HCT116 (cell line): ENCODE measurements around the gene MAP3K12. TPM values are rescaled to one million over a fixed set of nuclear protein-coding genes. Genes with fewer than 3 reads are reported as not detected.

Experiments
- ATAC-seq: fragments of 200-7000 bp; cut with Tn5 transposase; 2 replicates; pipeline ENCODE4 v1.9.1; 2020; ENCODE audit warnings: mild to moderate bottlenecking, moderate library complexity
- BruUV-seq: library from RNA; stranded (reverse); fragments of 400-500 nt; replicated peaks from 2 replicates; lab custom pipeline; 2021; lab: Mats Ljungman, UMichigan
- CTCF ChIA-PET: fragments of 300-600 bp; sonication (Branson Sonifier 250); formaldehyde crosslinking; loops from one replicate; lab custom pipeline; 2021; ENCODE audit warnings: antibody characterized with exemption; lab: Charles Lee
- POLR2A ChIA-PET: fragments of 300-600, 350-600 bp; sonication (Branson Sonifier 250); formaldehyde crosslinking; loops from one replicate; lab custom pipeline; 2021; ENCODE audit warnings: antibody characterized with exemption; lab: Charles Lee
- RAD21 ChIA-PET, 2 experiments: fragments of 300-600 bp; sonication (Branson Sonifier 250); formaldehyde crosslinking; loops; one replicate each; lab custom pipeline; 2023; ENCODE audit warnings: low total read pairs in 2 of 2; ENCODE audit not compliant: uncharacterized antibody in 2 of 2, unreplicated experiment in 2 of 2, low non-redundant PET in 1 of 2; lab: Charles Lee
- DNase-seq: peaks from one replicate; pipeline ENCODE4 v3.0.0-alpha.2; 2010; ENCODE audit warnings: low read depth, low spot score
- H2AFZ ChIP-seq: fragments of 200-600 bp; shearing (Covaris generic), sonication (generic); 2 replicates; pipeline ENCODE4 v1.6.1; 2017; ENCODE audit warnings: low read depth, mixed run types, mixed read lengths, antibody characterized with exemption, low read length; ENCODE audit not compliant: poor library complexity, severe bottlenecking
- H3K27ac ChIP-seq: 2 replicates; pipeline ENCODE4 v1.5.1; 2012; ENCODE audit warnings: low read depth, low read length
- H3K27me3 ChIP-seq: fragments of 200-600 bp; sonication (generic); 2 replicates; pipeline ENCODE4 v1.6.1; 2016; ENCODE audit warnings: mixed run types, low read length, mixed read lengths; ENCODE audit not compliant: insufficient read depth
- H3K36me3 ChIP-seq, 2 experiments: fragments of 200-500 bp in 1 of 2; fragments of 200-600 bp in 1 of 2; sonication (Bioruptor generic) in 1 of 2; sonication (generic) in 1 of 2; 2 replicates each; pipeline versions ENCODE4 v1.5.1 to v1.6.1; 2014 to 2016; ENCODE audit warnings: low read length in 2 of 2, inconsistent platforms in 1 of 2, mixed read lengths in 1 of 2, mixed run types in 1 of 2; ENCODE audit not compliant: insufficient read depth in 2 of 2, control insufficient read depth in 1 of 2
- H3K4me1 ChIP-seq, 2 experiments: fragments of 200-600 bp in 1 of 2; sonication (generic) in 1 of 2; 2 replicates each; pipeline versions ENCODE4 v1.5.1 to v1.6.1; 2012 to 2017; ENCODE audit warnings: low read length in 2 of 2, inconsistent platforms in 1 of 2, mild to moderate bottlenecking in 1 of 2, mixed read lengths in 1 of 2, mixed run types in 1 of 2, moderate library complexity in 1 of 2; ENCODE audit not compliant: insufficient read depth in 2 of 2, control insufficient read depth in 1 of 2
- H3K4me2 ChIP-seq: fragments of 200-600 bp; sonication (generic); 2 replicates; pipeline ENCODE4 v1.6.1; 2017; ENCODE audit warnings: mixed run types, low read length, mixed read lengths
- H3K4me3 ChIP-seq, 2 experiments: fragments of 200-600 bp in 1 of 2; sonication (generic) in 1 of 2; replicated peaks in 1 of 2; 2 replicates each; pipeline ENCODE4 v1.5.1; 2011 to 2016; ENCODE audit warnings: low read length in 2 of 2, control low read depth in 1 of 2, low read depth in 1 of 2, mild to moderate bottlenecking in 1 of 2, mixed read lengths in 1 of 2, mixed run types in 1 of 2
- H3K79me2 ChIP-seq: fragments of 200-600 bp; sonication (generic); 2 replicates; pipeline ENCODE4 v1.6.1; 2017; ENCODE audit warnings: mild to moderate bottlenecking, mixed run types, low read length, moderate library complexity, mixed read lengths; ENCODE audit not compliant: insufficient read depth
- H3K9ac ChIP-seq: fragments of 200-600 bp; sonication (generic); 2 replicates; pipeline ENCODE4 v1.6.1; 2016; ENCODE audit warnings: low read length, mixed read lengths
- H3K9me2 ChIP-seq: fragments of 200-600 bp; sonication (generic), shearing (Covaris generic); 2 replicates; pipeline ENCODE4 v1.6.1; 2017; ENCODE audit warnings: mixed run types, mild to moderate bottlenecking, moderate library complexity; ENCODE audit not compliant: insufficient read depth
- H3K9me3 ChIP-seq, 2 experiments: fragments of 200-500 bp in 1 of 2; fragments of 200-600 bp in 1 of 2; sonication (Bioruptor generic) in 1 of 2; sonication (generic) in 1 of 2; 2 replicates each; pipeline ENCODE4 v1.6.1; 2014 to 2017; ENCODE audit warnings: low read length in 2 of 2, mixed read lengths in 2 of 2, inconsistent platforms in 1 of 2, low read depth in 1 of 2, mild to moderate bottlenecking in 1 of 2, mixed run types in 1 of 2, moderate library complexity in 1 of 2; ENCODE audit not compliant: control insufficient read depth in 1 of 2, insufficient read depth in 1 of 2
- H4K20me1 ChIP-seq: fragments of 200-600 bp; sonication (generic), shearing (Covaris generic); 2 replicates; pipeline ENCODE4 v1.6.1; 2017; ENCODE audit warnings: mixed run types, mild to moderate bottlenecking, moderate library complexity; ENCODE audit not compliant: insufficient read depth
- CBX3 ChIP-seq: IDR thresholded peaks from 2 replicates; pipeline ENCODE4 v1.6.1; 2012; ENCODE audit warnings: low read depth
- CEBPB ChIP-seq: IDR thresholded peaks from 2 replicates; pipeline ENCODE4 v1.6.1; 2012; ENCODE audit warnings: low read depth
- EZH2 ChIP-seq: fragments of 200-600 bp; sonication (generic); IDR thresholded peaks from 2 replicates; pipeline ENCODE4 v1.6.1; 2017; ENCODE audit warnings: antibody characterized with exemption, mixed run types
- EZH2phosphoT487 ChIP-seq: fragments of 200-600 bp; IDR thresholded peaks from 2 replicates; pipeline ENCODE4 v1.6.1; 2018; ENCODE audit warnings: antibody characterized with exemption, borderline replicate concordance
- FOSL1 ChIP-seq: IDR thresholded peaks from 2 replicates; pipeline ENCODE4 v1.6.1; 2012; ENCODE audit warnings: low read depth
- JUND ChIP-seq: IDR thresholded peaks from 2 replicates; pipeline ENCODE4 v1.6.1; 2012
- MAX ChIP-seq: IDR thresholded peaks from 2 replicates; pipeline ENCODE4 v1.6.1; 2012
- POLR2A ChIP-seq: IDR thresholded peaks from 2 replicates; pipeline ENCODE4 v1.7.0; 2011; ENCODE audit warnings: borderline replicate concordance; ENCODE audit not compliant: insufficient read depth, insufficient read length; ENCODE audit errors: extremely low read depth
- POLR2AphosphoS5 ChIP-seq: IDR thresholded peaks from 2 replicates; pipeline ENCODE4 v1.6.1; 2011; ENCODE audit warnings: mild to moderate bottlenecking, low read depth, low read length, moderate library complexity
- RAD21 ChIP-seq: IDR thresholded peaks from 2 replicates; pipeline ENCODE4 v1.6.1; 2012; ENCODE audit warnings: low read depth, mild to moderate bottlenecking
- REST ChIP-seq: IDR thresholded peaks from 2 replicates; pipeline ENCODE4 v1.6.1; 2012; ENCODE audit warnings: low read depth
- SIN3A ChIP-seq: IDR thresholded peaks from 2 replicates; pipeline ENCODE4 v1.6.1; 2012; ENCODE audit warnings: low read depth
- ZFX ChIP-seq: fragments of 450-650 bp; IDR thresholded peaks from 2 replicates; pipeline ENCODE4 v1.6.1; 2017
- ZNF274 ChIP-seq: fragments of 200-500 bp; sonication (Bioruptor generic); IDR thresholded peaks from 2 replicates; pipeline ENCODE4 v1.6.1; 2014; ENCODE audit warnings: mild to moderate bottlenecking, low read depth, low read length, inconsistent platforms
- intact Hi-C: fragments of 100-400 bp; cut with micrococcal nuclease; formaldehyde crosslinking; loops from 2 replicates; pipeline ENCODE4 v1.10.0; 2022
- total RNA-seq: library from RNA; stranded (reverse); gene quantifications from one replicate; pipeline ENCODE4 v1.2.1, GENCODE V29; 2021; ENCODE audit not compliant: unreplicated experiment
- TF ChIP-seq, protein P1 (sequence below): IDR thresholded peaks from 2 replicates; pipeline ENCODE4 v1.6.1; 2012

Gene MAP3K12
- total RNA-seq, 1 experiment from 2014 or later, result 16.3 TPM

- POLR2A ChIA-PET, result no interaction called here
- Histone ChIP-seq H3K79me2 (peaks cover 10% of the 10 kb centered on the region), H3K27me3 (no peaks in the 10 kb centered on the region), H3K4me3 (no peak overlapping the region), H3K9me2 (no peaks in the 10 kb centered on the region), H2AFZ (no peak overlapping the region), H3K9ac (no peak overlapping the region), H4K20me1 (peaks cover 2% of the 10 kb centered on the region; the same call in 1 of the 2 replicates), H3K27ac (no peak overlapping the region), H3K4me1 (peaks cover 0 to 20% of the 10 kb centered on the region in 2 experiments; a peak in 2 of 4 replicates), H3K9me3 (no peaks in the 10 kb centered on the region), H3K4me2 (no peak overlapping the region), H3K36me3 (peaks cover 26 to 44% of the 10 kb centered on the region in 2 experiments)
- TF ChIP-seq EZH2phosphoT487 (no peak), REST (no peak), JUND (no peak), ZFX (no peak), CBX3 (no peak), EZH2 (no peak), MAX (no peak), RAD21 (no peak), CEBPB (no peak), SIN3A (no peak), POLR2A (no peak), POLR2AphosphoS5 (no peak), ZNF274 (no peak), FOSL1 (no peak)
- TF ChIP-seq, protein P1, sequence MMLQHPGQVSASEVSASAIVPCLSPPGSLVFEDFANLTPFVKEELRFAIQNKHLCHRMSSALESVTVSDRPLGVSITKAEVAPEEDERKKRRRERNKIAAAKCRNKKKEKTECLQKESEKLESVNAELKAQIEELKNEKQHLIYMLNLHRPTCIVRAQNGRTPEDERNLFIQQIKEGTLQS, result no peak
- DNase-seq (no peak), ATAC-seq (no peak)
- CTCF ChIA-PET, result no interaction called here
- TSS peak; percentile 9 for BruUV-seq
- intact Hi-C loops, result no loop called here
- RAD21 ChIA-PET, result no interaction called here
Measured at GRCh38 chr12:53484686-53485575, 14.3 kb downstream of the MAP3K12 start.
